Dermis lymphatic vessel endothelial cell (primary cell): ENCODE data around the gene AKAP9. TPM values are rescaled to one million over a fixed set of nuclear protein-coding genes. Genes with fewer than 3 reads are reported as not detected.

Experiments
- total RNA-seq: library from RNA; depleted of rRNA; stranded (reverse); fragments of >200 nt; gene quantifications from 2 replicates; pipeline ENCODE4 v1.2.1, GENCODE V29; 2014

AKAP9 gene
- total RNA-seq, result 31.5 and 43.3 TPM in 2 replicates

DNA sequence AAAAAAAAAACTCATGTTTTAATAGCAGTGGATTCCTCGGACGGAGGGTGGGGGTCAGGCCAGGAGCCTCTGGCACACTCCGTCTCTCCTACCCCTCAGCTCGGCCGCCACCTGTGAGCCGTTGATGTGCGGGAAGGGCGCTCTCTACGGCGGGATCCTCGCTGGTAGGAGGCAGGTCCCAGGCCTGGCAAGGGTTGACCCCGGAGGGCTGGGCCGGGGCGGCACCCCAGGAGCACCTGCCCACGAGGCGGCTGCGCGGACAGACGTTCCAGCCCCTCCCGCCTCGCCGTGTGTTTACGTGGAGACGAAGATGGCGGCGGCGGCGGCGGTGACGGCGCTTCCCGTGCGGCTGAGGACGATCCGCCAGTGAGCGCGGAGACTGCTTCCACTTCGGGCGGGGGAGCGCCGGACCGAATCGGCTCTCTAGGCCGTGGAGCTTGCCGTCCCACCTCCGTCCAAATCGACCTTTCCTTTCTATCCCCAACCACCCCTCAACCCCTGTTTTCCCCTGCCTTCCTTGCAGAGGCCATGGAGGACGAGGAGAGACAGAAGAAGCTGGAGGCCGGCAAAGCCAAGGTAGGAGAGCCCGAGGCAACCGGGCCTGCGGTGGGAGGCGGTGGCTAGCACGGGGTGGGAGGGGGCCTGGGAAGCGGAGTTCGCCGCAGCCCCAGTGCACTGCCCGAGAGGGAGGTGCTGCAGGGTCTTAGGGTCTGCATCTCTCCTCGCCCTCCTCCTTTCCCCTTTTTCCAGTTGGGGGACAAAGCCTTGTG is at the start of gene AKAP9:
AKAP9 (plus strand) TSS at position 291 of the 770 bp plus-strand sequence; CDS start at position 529, 238 bp downstream.

DNA sequence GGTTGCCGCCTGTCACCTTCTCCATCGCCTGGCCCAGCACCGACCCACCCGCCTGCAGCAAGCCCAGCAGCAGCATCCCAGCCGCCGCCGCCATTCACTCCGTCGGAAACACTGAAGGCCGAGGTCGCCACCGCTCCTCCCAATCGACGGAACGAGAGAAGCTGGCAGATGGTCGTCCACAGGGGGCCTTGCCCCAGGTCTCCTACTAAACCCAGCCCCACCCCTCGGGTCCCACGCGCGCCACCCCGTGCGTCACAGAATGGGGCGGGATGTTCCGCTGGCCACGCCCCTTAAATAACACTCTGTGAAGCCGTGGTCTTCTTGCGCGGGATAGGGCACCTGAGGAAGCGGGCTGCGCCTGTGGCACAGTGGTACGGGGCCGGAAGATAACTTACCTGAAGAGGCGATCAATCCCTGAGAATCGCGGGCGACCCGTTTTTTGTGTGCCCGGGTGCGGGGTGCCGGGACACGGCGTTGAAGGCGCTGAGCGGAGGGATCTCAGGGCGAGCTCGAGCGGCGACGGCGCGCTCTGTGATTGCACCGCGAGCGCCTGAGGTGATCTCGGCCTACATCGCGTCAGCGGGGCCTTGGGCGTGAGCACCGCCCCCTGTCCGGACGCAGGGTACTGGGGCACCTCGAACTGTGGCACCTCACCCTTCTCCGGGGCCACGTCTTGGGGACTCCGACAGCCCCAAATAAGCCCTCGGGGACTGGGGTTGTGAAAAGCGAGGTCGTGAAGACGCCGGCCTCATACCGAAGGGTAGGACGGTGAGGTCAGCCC is 193.8 kb downstream of the AKAP9 start, which contains the start of gene CYP51A1:
CYP51A1 (minus strand) TSS at position 207 of the 781 bp plus-strand sequence; CDS start at position 94, 113 bp downstream.

Other genes with a start within 250 kb of the AKAP9 start
- 6.8 and 10.4 TPM in 2 replicates for gene MTERF1, start 60.2 kb upstream of the AKAP9 start, total RNA-seq
- gene CYP51A1, start 193.6 kb downstream of the AKAP9 start, total RNA-seq, result 77.7 and 85.5 TPM in 2 replicates
- gene LRRD1, start 238.3 kb downstream of the AKAP9 start, total RNA-seq, result not detected in 2 replicates